Mucosa of rectum (tissue), 2 donors: ENCODE results near the gene SYN1.

ENCODE experiments used
- H3K27ac ChIP-seq, 2 donors: one replicate each; pipeline ENCODE4 v1.7.0; 2013; ENCODE audit warnings: inconsistent platforms in 2 of 2, low read depth in 2 of 2, low read length in 2 of 2
- H3K27me3 ChIP-seq, 2 donors: one replicate each; pipeline ENCODE4 v1.7.0; 2013; ENCODE audit warnings: low read length in 2 of 2; ENCODE audit not compliant: control insufficient read depth in 2 of 2, insufficient read depth in 2 of 2
- H3K36me3 ChIP-seq, 2 donors: one replicate each; pipeline ENCODE4 v1.7.0; 2013; ENCODE audit warnings: low read length in 2 of 2; ENCODE audit not compliant: control insufficient read depth in 2 of 2, insufficient read depth in 2 of 2
- H3K4me1 ChIP-seq, 2 donors: one replicate each; pipeline ENCODE4 v1.7.0; 2013; ENCODE audit warnings: low read length in 2 of 2, mild to moderate bottlenecking in 1 of 2; ENCODE audit not compliant: control insufficient read depth in 2 of 2, insufficient read depth in 2 of 2
- H3K4me3 ChIP-seq, 2 donors: one replicate each; pipeline ENCODE4 v1.7.0; 2013; ENCODE audit warnings: low read length in 2 of 2
- H3K9ac ChIP-seq, 2 donors: one replicate each; pipeline ENCODE4 v1.7.0; 2013; ENCODE audit warnings: low read length in 2 of 2, low read depth in 1 of 2, mild to moderate bottlenecking in 1 of 2
- H3K9me3 ChIP-seq, 2 donors: one replicate each; pipeline ENCODE4 v1.7.0; 2013; ENCODE audit warnings: low read length in 2 of 2; ENCODE audit not compliant: control insufficient read depth in 2 of 2
- donor health status: healthy.
- donor health status: Normal muscosa, but diverticular disease.

The SYN1 gene

GRCh38 chrX:47650164-47651042 lies 30.7 kb upstream of the SYN1 start, which contains the start of gene ELK1:
Gene ELK1 (minus strand): TSS chrX:47650563. CDS start chrX:47641441, 9,122 bp downstream.
- Histone ChIP-seq H3K9ac (peak within 1 kb of the TSS; percentile 76 to 77), H3K4me3 (peak within 1 kb of the TSS; percentile 79 to 81), H3K27ac (peak within 1 kb of the TSS; percentile 79 to 84)

DNA sequence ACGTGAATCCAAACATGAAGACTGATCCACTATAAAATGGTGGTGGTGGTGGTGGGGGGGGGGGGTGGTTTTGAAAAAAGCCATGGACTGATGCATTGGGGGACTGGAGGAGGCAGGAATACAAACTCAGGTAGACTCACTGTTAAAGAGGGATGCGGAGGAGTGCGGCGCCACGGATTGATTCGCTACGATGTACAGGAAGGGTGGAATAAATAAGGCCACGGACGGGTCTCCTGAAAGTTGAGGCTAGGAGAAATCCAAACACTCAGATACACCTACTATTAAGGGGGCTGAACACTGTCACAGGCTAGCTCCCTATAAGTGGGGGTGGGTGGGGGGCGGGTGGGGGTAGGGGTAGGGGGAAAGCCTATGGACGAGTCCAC lies 30.1 kb upstream of the SYN1 start:
- no peaks in the 10 kb centered on the region for H3K27me3 ChIP-seq
- peaks cover 0 to 13% of the 10 kb centered on the region in 2 donors for H3K36me3 ChIP-seq
- H3K4me1 ChIP-seq, result peaks cover 3 to 11% of the 10 kb centered on the region in 2 donors
- peak overlapping the region; percentile 79 to 81 for H3K4me3 ChIP-seq
- H3K9me3 ChIP-seq, result no peaks in the 10 kb centered on the region
- H3K27ac ChIP-seq, result no peak overlapping the region
- H3K9ac ChIP-seq, result peak overlapping the region in 1 of 2 donors; percentile 76

More at GRCh38 chrX:47650164-47651042, 30.7 kb upstream of the SYN1 start, which contains the start of gene ELK1:
- Histone ChIP-seq H3K9me3 (no peaks in the 10 kb centered on the region), H3K36me3 (peaks cover 0 to 13% of the 10 kb centered on the region in 2 donors), H3K27me3 (no peaks in the 10 kb centered on the region), H3K4me1 (peaks cover 3 to 11% of the 10 kb centered on the region in 2 donors)

- H3K9me3 ChIP-seq, result no peaks in the 10 kb centered on the region
- H3K9ac ChIP-seq, result peak overlapping the region in 1 of 2 donors; percentile 9
- no peak overlapping the region for H3K27ac ChIP-seq
- H3K4me3 ChIP-seq, result peak overlapping the region; percentile 13 to 79
- H3K36me3 ChIP-seq, result peaks cover 0 to 13% of the 10 kb centered on the region in 2 donors
- no peaks in the 10 kb centered on the region for H3K27me3 ChIP-seq
- peaks cover 3 to 11% of the 10 kb centered on the region in 2 donors for H3K4me1 ChIP-seq
Measured at GRCh38 chrX:47649271-47649670, 29.6 kb upstream of the SYN1 start.

DNA sequence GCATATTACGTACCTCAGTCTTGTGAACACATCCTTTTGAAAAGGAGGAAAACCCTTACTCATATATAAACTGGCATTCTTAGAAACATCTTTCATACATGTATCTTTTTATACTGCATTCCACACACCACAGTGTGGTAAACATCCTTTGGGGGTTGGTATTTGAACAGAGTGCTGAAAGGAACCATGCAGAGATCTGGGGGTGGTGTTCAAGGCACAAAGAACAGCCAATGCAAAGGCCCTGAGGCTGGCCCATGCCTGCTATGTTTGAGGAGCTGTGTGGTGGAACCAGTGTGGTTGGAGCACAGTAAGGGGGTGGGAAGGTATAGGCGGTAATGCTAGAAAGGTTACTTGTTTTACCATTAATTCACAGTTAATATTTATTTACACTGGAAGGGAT lies 28.7 kb upstream of the SYN1 start:
- Histone ChIP-seq H3K9me3 (no peaks in the 10 kb centered on the region), H3K9ac (no peak overlapping the region), H3K4me1 (peaks cover 3 to 11% of the 10 kb centered on the region in 2 donors), H3K27me3 (no peaks in the 10 kb centered on the region), H3K4me3 (no peak overlapping the region), H3K27ac (no peak overlapping the region), H3K36me3 (peaks cover 0 to 9% of the 10 kb centered on the region in 2 donors)

GRCh38 chrX:47646636-47647035 lies 27.0 kb upstream of the SYN1 start:
- no peak overlapping the region for H3K27ac ChIP-seq
- peaks cover 3 to 11% of the 10 kb centered on the region in 2 donors for H3K4me1 ChIP-seq

GRCh38 chrX:47645530-47645929 lies 25.9 kb upstream of the SYN1 start:
- Histone ChIP-seq H3K4me1 (peaks cover 3 to 6% of the 10 kb centered on the region in 2 donors), H3K27me3 (no peaks in the 10 kb centered on the region), H3K27ac (no peak overlapping the region), H3K36me3 (peaks cover 4 to 6% of the 10 kb centered on the region in 2 donors), H3K4me3 (no peak overlapping the region), H3K9me3 (no peaks in the 10 kb centered on the region), H3K9ac (no peak overlapping the region)

More at GRCh38 chrX:47646636-47647035, 27.0 kb upstream of the SYN1 start:
- no peak overlapping the region for H3K4me3 ChIP-seq
- no peak overlapping the region for H3K9ac ChIP-seq
- H3K36me3 ChIP-seq, result no peaks in the 10 kb centered on the region
- no peaks in the 10 kb centered on the region for H3K27me3 ChIP-seq
- H3K9me3 ChIP-seq, result no peaks in the 10 kb centered on the region

DNA sequence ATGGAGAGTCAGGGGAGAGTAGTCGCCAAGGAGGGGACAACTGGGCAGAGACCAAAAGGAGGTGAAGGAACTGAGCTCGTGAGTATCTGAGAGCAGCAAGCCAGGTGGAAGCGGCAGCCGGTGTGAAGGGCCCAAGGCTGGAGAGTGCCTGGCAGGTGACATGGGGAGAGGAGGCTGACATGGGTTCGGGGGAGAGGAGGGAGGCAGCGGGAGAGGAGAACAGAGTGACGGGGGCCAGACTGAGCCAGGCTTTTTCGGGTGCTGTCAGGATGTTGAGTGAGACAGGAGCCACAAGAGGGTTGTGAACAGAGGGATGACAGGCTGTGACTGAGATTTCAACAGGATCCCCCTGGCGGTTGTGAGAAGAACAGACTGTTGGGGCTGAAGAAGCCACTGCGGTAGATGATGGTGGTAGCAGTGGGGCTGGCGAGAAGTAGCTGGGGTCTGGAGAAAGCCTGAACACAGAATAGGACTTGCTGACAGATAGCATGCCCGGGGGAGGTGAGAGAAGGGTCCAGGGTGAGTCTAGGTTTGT lies 25.0 kb upstream of the SYN1 start:
- Histone ChIP-seq H3K36me3 (peaks cover 10% of the 10 kb centered on the region in 2 donors), H3K27ac (no peak overlapping the region), H3K4me1 (peaks cover 3 to 6% of the 10 kb centered on the region in 2 donors), H3K27me3 (no peaks in the 10 kb centered on the region), H3K9ac (no peak overlapping the region), H3K9me3 (no peaks in the 10 kb centered on the region), H3K4me3 (no peak overlapping the region)

GRCh38 chrX:47643926-47644325 lies 24.3 kb upstream of the SYN1 start:
- Histone ChIP-seq H3K36me3 (peaks cover 10 to 13% of the 10 kb centered on the region in 2 donors), H3K4me1 (peaks cover 0 to under 1% of the 10 kb centered on the region in 2 donors), H3K27ac (no peak overlapping the region), H3K9me3 (no peaks in the 10 kb centered on the region), H3K4me3 (no peak overlapping the region), H3K9ac (no peak overlapping the region), H3K27me3 (no peaks in the 10 kb centered on the region)

DNA sequence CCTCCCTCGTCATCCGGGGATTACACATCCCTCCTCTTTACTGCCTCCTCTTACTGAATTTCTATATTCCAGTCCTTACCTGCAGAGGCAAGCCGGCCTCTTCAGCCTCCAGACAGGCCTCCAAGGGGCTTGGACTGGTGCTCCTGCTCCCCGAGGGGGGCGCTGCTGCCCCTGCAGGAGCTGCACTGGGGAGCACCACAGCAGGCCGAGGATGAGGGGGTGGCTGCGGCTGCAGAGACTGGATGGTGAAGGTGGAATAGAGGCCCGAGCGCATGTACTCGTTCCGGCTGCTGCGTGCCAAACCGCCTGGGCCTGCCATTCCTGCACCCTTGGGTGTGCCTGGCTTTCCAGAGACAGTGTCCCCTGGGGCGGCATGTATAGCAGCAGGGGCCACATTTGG lies 19.2 kb upstream of the SYN1 start:
- Histone ChIP-seq H3K4me3 (no peak overlapping the region), H3K27ac (no peak overlapping the region), H3K36me3 (peaks cover 12 to 15% of the 10 kb centered on the region in 2 donors), H3K27me3 (no peaks in the 10 kb centered on the region), H3K9ac (no peak overlapping the region), H3K9me3 (no peaks in the 10 kb centered on the region), H3K4me1 (no peaks in the 10 kb centered on the region)

- Histone ChIP-seq H3K4me3 (no peak overlapping the region), H3K9me3 (no peaks in the 10 kb centered on the region), H3K36me3 (peaks cover 12 to 15% of the 10 kb centered on the region in 2 donors), H3K27ac (no peak overlapping the region), H3K27me3 (no peaks in the 10 kb centered on the region), H3K9ac (no peak overlapping the region), H3K4me1 (no peaks in the 10 kb centered on the region)
Measured at GRCh38 chrX:47637546-47638195, 18.0 kb upstream of the SYN1 start.
